Muscle layer of duodenum (tissue), 2 donors: Measurements from ENCODE around the gene TRAF3.
"Not testable (repeated sequence)": the region's sequence is repeated elsewhere in the genome, so short reads cannot be mapped to it uniquely, and the experiment has no call there.

Source experiments
- H3K27ac ChIP-seq: one replicate; pipeline ENCODE4 v1.7.0; 2013; ENCODE audit warnings: mild to moderate bottlenecking, low read length
- H3K27me3 ChIP-seq: one replicate; pipeline ENCODE4 v1.7.0; 2013; ENCODE audit warnings: low read depth, mild to moderate bottlenecking, control low read depth, low read length
- H3K36me3 ChIP-seq, 2 donors: one replicate each; pipeline ENCODE4 v1.7.0; 2013; ENCODE audit warnings: low read length in 2 of 2, control low read depth in 1 of 2, mild to moderate bottlenecking in 1 of 2; ENCODE audit not compliant: insufficient read depth in 2 of 2, control insufficient read depth in 1 of 2
- H3K4me1 ChIP-seq, 2 donors: one replicate each; pipeline ENCODE4 v1.7.0; 2013; ENCODE audit warnings: low read length in 2 of 2, mild to moderate bottlenecking in 2 of 2, control low read depth in 1 of 2, moderate library complexity in 1 of 2; ENCODE audit not compliant: insufficient read depth in 2 of 2, control insufficient read depth in 1 of 2
- H3K4me3 ChIP-seq, 2 donors: one replicate each; pipeline ENCODE4 v1.7.0; 2013; ENCODE audit warnings: low read length in 2 of 2, low read depth in 1 of 2, mild to moderate bottlenecking in 1 of 2
- H3K9me3 ChIP-seq, 2 donors: one replicate each; pipeline ENCODE4 v1.7.0; 2013; ENCODE audit warnings: low read length in 2 of 2, control low read depth in 1 of 2, mild to moderate bottlenecking in 1 of 2; ENCODE audit not compliant: control insufficient read depth in 1 of 2
- donor health status: healthy.

TRAF3 gene

GRCh38 chr14:102826161-102826560 lies 48.9 kb downstream of the TRAF3 start:
- Histone ChIP-seq H3K4me3 (no peak overlapping the region), H3K4me1 (peaks cover 11 to 16% of the 10 kb centered on the region in 2 donors), H3K27ac (no peak overlapping the region), H3K9me3 (no peaks in the 10 kb centered on the region), H3K27me3 (no peaks in the 10 kb centered on the region), H3K36me3 (no peaks in the 10 kb centered on the region)

GRCh38 chr14:102826751-102827675 lies 49.8 kb downstream of the TRAF3 start:
- Histone ChIP-seq H3K27me3 (no peaks in the 10 kb centered on the region), H3K36me3 (no peaks in the 10 kb centered on the region), H3K4me1 (peaks cover 11 to 16% of the 10 kb centered on the region in 2 donors), H3K4me3 (no peak overlapping the region), H3K27ac (no peak overlapping the region), H3K9me3 (no peaks in the 10 kb centered on the region)

- Histone ChIP-seq H3K27me3 (no peaks in the 10 kb centered on the region), H3K9me3 (no peaks in the 10 kb centered on the region), H3K4me3 (peak overlapping the region; percentile 14 to 40), H3K36me3 (no peaks in the 10 kb centered on the region), H3K4me1 (peaks cover 11 to 16% of the 10 kb centered on the region in 2 donors), H3K27ac (no peak overlapping the region)
Measured at GRCh38 chr14:102827716-102828115, 50.5 kb downstream of the TRAF3 start.

- Histone ChIP-seq H3K4me3 (peak overlapping the region; percentile 14 to 40), H3K36me3 (no peaks in the 10 kb centered on the region), H3K9me3 (no peaks in the 10 kb centered on the region), H3K27ac (no peak overlapping the region), H3K27me3 (no peaks in the 10 kb centered on the region), H3K4me1 (peaks cover 11 to 16% of the 10 kb centered on the region in 2 donors)
Measured at GRCh38 chr14:102828151-102828550, 50.9 kb downstream of the TRAF3 start.

GRCh38 chr14:102829016-102829548 lies 51.8 kb downstream of the TRAF3 start:
- Histone ChIP-seq H3K27ac (no peak overlapping the region), H3K9me3 (no peaks in the 10 kb centered on the region), H3K27me3 (no peaks in the 10 kb centered on the region), H3K4me1 (peaks cover 11 to 16% of the 10 kb centered on the region in 2 donors), H3K4me3 (no peak overlapping the region), H3K36me3 (no peaks in the 10 kb centered on the region)

GRCh38 chr14:102830474-102831045 lies 53.3 kb downstream of the TRAF3 start:
- Histone ChIP-seq H3K27ac (no peak overlapping the region), H3K27me3 (no peaks in the 10 kb centered on the region), H3K4me3 (no peak overlapping the region)

GRCh38 chr14:102831163-102831804 lies 54.0 kb downstream of the TRAF3 start:
- Histone ChIP-seq H3K4me1 (peaks cover 11 to 16% of the 10 kb centered on the region in 2 donors), H3K9me3 (no peaks in the 10 kb centered on the region), H3K36me3 (no peaks in the 10 kb centered on the region), H3K4me3 (no peak overlapping the region), H3K27ac (no peak overlapping the region), H3K27me3 (no peaks in the 10 kb centered on the region)

More at GRCh38 chr14:102830474-102831045, 53.3 kb downstream of the TRAF3 start:
- H3K9me3 ChIP-seq, result no peaks in the 10 kb centered on the region
- H3K4me1 ChIP-seq, result peaks cover 11 to 16% of the 10 kb centered on the region in 2 donors
- no peaks in the 10 kb centered on the region for H3K36me3 ChIP-seq

- Histone ChIP-seq H3K27me3 (no peaks in the 10 kb centered on the region), H3K36me3 (no peaks in the 10 kb centered on the region), H3K9me3 (no peaks in the 10 kb centered on the region), H3K4me3 (no peak overlapping the region), H3K27ac (no peak overlapping the region), H3K4me1 (peaks cover 7% of the 10 kb centered on the region in 2 donors)
Measured at GRCh38 chr14:102833341-102833740, 56.1 kb downstream of the TRAF3 start.

GRCh38 chr14:102833991-102834390 lies 56.7 kb downstream of the TRAF3 start:
- Histone ChIP-seq H3K27ac (no peak overlapping the region), H3K4me3 (no peak overlapping the region), H3K9me3 (no peaks in the 10 kb centered on the region)

GRCh38 chr14:102835959-102836358 lies 58.7 kb downstream of the TRAF3 start:
- no peaks in the 10 kb centered on the region for H3K27me3 ChIP-seq
- no peaks in the 10 kb centered on the region for H3K9me3 ChIP-seq
- no peak overlapping the region for H3K27ac ChIP-seq
- no peaks in the 10 kb centered on the region for H3K36me3 ChIP-seq
- no peak overlapping the region for H3K4me3 ChIP-seq
- H3K4me1 ChIP-seq, result no peaks in the 10 kb centered on the region

More at GRCh38 chr14:102833991-102834390, 56.7 kb downstream of the TRAF3 start:
- peaks cover 3% of the 10 kb centered on the region in 2 donors for H3K4me1 ChIP-seq
- no peaks in the 10 kb centered on the region for H3K27me3 ChIP-seq
- H3K36me3 ChIP-seq, result no peaks in the 10 kb centered on the region

- not testable (repeated sequence) for H3K4me1 ChIP-seq, H3K4me3 ChIP-seq, H3K9me3 ChIP-seq, H3K27me3 ChIP-seq, H3K27ac ChIP-seq, H3K36me3 ChIP-seq
Measured at GRCh38 chr14:102837120-102837519, 59.9 kb downstream of the TRAF3 start.
